ENCODE results near the gene MYBPC3.

The MYBPC3 gene

DNA sequence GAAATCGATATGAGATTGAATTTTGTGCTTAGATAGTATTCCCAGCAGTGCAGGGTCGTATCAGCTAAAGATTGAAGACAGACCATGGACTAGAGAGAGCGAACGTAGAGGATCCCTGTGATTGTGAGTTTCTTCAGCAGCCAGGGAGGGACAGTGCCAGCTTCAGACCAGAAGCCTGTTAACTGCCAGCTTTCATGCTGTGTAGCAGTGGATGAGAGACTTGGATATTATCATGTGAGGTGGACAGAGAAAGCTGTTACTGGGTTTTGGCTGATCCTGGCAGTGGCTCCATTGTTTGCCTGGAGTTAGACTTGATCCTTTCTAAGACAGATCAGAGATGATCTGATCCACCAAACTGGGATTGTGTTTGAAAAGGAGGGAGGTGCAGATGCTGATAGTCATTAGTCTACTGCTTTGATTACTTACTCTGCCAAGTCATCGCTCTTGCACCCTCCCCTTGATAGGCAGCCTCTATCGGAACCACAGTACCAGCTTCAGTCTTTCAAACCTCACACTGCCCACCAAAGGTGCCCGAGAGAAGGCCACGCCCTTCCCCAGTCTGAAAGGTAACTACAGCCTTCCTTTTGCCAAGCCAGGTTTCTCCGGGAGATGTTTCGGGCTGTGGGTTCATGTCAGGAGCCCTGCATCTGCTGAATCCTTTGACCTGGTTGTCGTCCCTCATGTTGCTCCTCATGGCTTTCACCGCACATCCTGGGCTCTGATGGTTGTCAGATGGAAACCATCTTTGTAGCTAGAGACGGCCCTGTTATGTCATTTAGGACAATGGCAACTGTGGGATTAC lies 66.3 kb downstream of the MYBPC3 start:
- TF ChIP-seq, protein P1, sequence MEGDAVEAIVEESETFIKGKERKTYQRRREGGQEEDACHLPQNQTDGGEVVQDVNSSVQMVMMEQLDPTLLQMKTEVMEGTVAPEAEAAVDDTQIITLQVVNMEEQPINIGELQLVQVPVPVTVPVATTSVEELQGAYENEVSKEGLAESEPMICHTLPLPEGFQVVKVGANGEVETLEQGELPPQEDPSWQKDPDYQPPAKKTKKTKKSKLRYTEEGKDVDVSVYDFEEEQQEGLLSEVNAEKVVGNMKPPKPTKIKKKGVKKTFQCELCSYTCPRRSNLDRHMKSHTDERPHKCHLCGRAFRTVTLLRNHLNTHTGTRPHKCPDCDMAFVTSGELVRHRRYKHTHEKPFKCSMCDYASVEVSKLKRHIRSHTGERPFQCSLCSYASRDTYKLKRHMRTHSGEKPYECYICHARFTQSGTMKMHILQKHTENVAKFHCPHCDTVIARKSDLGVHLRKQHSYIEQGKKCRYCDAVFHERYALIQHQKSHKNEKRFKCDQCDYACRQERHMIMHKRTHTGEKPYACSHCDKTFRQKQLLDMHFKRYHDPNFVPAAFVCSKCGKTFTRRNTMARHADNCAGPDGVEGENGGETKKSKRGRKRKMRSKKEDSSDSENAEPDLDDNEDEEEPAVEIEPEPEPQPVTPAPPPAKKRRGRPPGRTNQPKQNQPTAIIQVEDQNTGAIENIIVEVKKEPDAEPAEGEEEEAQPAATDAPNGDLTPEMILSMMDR (IDR thresholded peaks at IDR 0.05) = no peak

DNA sequence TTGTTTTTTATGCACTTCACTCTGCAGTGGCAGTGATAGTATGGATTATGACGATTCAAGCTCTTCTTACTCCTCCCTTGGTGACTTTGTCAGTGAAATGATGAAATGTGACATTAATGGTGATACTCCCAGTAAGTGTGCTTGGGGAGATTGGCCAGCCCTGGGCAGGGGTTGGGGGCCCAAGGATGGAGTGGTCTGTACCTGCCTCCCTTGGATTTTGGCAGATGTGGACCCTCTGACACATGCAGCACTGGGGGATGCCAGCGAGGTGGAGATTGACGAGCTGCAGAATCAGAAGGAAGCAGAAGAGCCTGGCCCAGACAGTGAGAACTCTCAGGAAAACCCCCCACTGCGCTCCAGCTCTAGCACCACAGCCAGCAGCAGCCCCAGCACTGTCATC lies 68.4 kb downstream of the MYBPC3 start:
- TF ChIP-seq, protein P1 (IDR thresholded peaks at IDR 0.05) = no peak

DNA sequence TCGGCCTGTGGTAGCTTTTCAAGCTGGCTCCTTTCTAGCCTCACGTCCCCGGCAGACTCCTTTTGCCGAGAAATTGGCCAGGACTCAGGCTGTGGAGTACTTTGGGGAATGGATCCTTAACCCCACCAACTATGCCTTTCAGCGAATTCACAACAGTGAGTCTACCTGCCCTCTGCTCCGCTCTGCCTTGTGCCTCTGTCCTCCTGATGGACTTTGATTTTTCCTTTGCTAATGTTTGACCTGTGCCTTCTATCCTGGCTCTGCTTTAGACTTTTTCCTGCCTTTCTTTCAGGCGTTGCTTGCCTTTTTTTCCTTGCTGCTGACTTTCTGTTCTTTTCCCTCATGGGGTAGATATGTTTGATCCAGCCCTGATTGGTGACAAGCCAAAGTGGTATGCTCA lies 70.0 kb downstream of the MYBPC3 start:
- TF ChIP-seq, protein P1 (IDR thresholded peaks at IDR 0.05) = no peak
